ENCODE measurements around the gene CHN2. TPM values are rescaled to one million over a fixed set of nuclear protein-coding genes. Genes with fewer than 3 reads are reported as not detected.

Gene CHN2
- total RNA-seq, 1 experiment from 2014 or later, result 0.15 TPM

GRCh38 chr7:29156907-29157452 lies 37.6 kb upstream of the CHN2 start:
- ATAC-seq (no peak), DNase-seq (ENCODE audit: low read depth, low spot score) (no peak)
- H3K27me3 ChIP-seq (ENCODE audit: control insufficient read depth, insufficient read depth, low read length), result peaks cover 28% of the 10 kb centered on the region
- intact Hi-C loops (cut with micrococcal nuclease; ENCODE audit: unreplicated experiment) (no loop called here), in situ Hi-C loops (cut with HindIII; ENCODE audit: low pct_unique_long_range_greater_than_20kb, low sequenced_read_pairs) (no loop called here)
- H3K9me3 ChIP-seq (ENCODE audit: control insufficient read depth, insufficient read depth, low read depth, low read length), result no peaks in the 10 kb centered on the region
- TF ChIP-seq SIN3A (IDR thresholded peaks at IDR 0.05; ENCODE audit: borderline replicate concordance, insufficient read depth, low read depth, low read length) (no peak), REST (IDR thresholded peaks at IDR 0.05; ENCODE audit: insufficient read depth in 1 of 2, low read depth in 2 of 2, low read length in 1 of 2) (no peak), TCF7L2 (IDR thresholded peaks at IDR 0.05; ENCODE audit: low read depth, low read length) (no peak), CTCF (IDR thresholded peaks at IDR 0.05) (no peak), POLR2AphosphoS5 (IDR thresholded peaks at IDR 0.05; ENCODE audit: low read depth, low read length) (no peak)
- ChIA-PET CTCF (interaction anchor here (0.5 kb wide), 1 partner anchor 1701 kb away, joined by 3 read pairs; no protein-coding TSS in a partner anchor), POLR2A (interaction anchor here (0.7 kb wide), 1 partner anchor 203 kb away, joined by 4 read pairs; no protein-coding TSS in a partner anchor)
- H3K27ac ChIP-seq (ENCODE audit: low read length), result no peak overlapping the region
- H3K4me3 ChIP-seq (ENCODE audit: low read depth in 2 of 2, low read length in 2 of 2), result no peak overlapping the region
- H3K4me1 ChIP-seq (ENCODE audit: control insufficient read depth, insufficient read depth, low read length), result no peaks in the 10 kb centered on the region
- no peaks in the 10 kb centered on the region for H3K36me3 ChIP-seq (ENCODE audit: control insufficient read depth, insufficient read depth, low read length)
- BruUV-seq (replicated peaks), result no TSS peak

- Histone ChIP-seq H3K36me3 (ENCODE audit: control insufficient read depth, insufficient read depth, low read length) (no peaks in the 10 kb centered on the region), H3K27ac (ENCODE audit: low read length) (no peak overlapping the region), H3K4me1 (ENCODE audit: control insufficient read depth, insufficient read depth, low read length) (no peaks in the 10 kb centered on the region), H3K4me3 (ENCODE audit: low read depth in 2 of 2, low read length in 2 of 2) (no peak overlapping the region), H3K27me3 (ENCODE audit: control insufficient read depth, insufficient read depth, low read length) (peaks cover 30% of the 10 kb centered on the region), H3K9me3 (ENCODE audit: control insufficient read depth, insufficient read depth, low read depth, low read length) (no peaks in the 10 kb centered on the region)
- no peak for TF ChIP-seq CTCF (IDR thresholded peaks at IDR 0.05)
- TF ChIP-seq REST (IDR thresholded peaks at IDR 0.05; ENCODE audit: insufficient read depth in 1 of 2, low read depth in 2 of 2, low read length in 1 of 2), result no peak
- no peak for TF ChIP-seq TCF7L2 (IDR thresholded peaks at IDR 0.05; ENCODE audit: low read depth, low read length)
- TF ChIP-seq SIN3A (IDR thresholded peaks at IDR 0.05; ENCODE audit: borderline replicate concordance, insufficient read depth, low read depth, low read length), result no peak
- no peak for TF ChIP-seq POLR2AphosphoS5 (IDR thresholded peaks at IDR 0.05; ENCODE audit: low read depth, low read length)
- in situ Hi-C loops (cut with HindIII; ENCODE audit: low pct_unique_long_range_greater_than_20kb, low sequenced_read_pairs) (no loop called here), intact Hi-C loops (cut with micrococcal nuclease; ENCODE audit: unreplicated experiment) (no loop called here)
- no TSS peak for BruUV-seq (replicated peaks)
- DNase-seq (ENCODE audit: low read depth, low spot score) (no peak), ATAC-seq (no peak)
- ChIA-PET POLR2A (no interaction called here), CTCF (no interaction called here)
These were observed 35.7 kb upstream of the CHN2 start for GRCh38 chr7:29158795-29159423.

Data from Panc1 (cell line).